Body of pancreas (tissue), 4 donors: Measurements from ENCODE around the gene ACOX1. TPM values are rescaled to one million over a fixed set of nuclear protein-coding genes. Genes with fewer than 3 reads are reported as not detected.

ENCODE experiments used
- ATAC-seq: fragments of 150-250 bp; one replicate; pipeline ENCODE4 v1.9.1; 2016
- DNase-seq, 4 donors: peaks; one replicate each; pipeline ENCODE4 v3.0.0-alpha.2; 2019
- H3K27ac ChIP-seq, 4 donors: fragments of 200-600 bp; sonication (generic); 1 replicate in 3 of 4; 2 replicates in 1 of 4; pipeline versions ENCODE4 v1.5.1 to v1.6.1; 2016 to 2019; ENCODE audit warnings: mild to moderate bottlenecking in 1 of 4, mixed read lengths in 1 of 4, moderate library complexity in 1 of 4
- H3K27me3 ChIP-seq, 2 donors: fragments of 200-600 bp; sonication (generic); one replicate each; pipeline ENCODE4 v1.6.0; 2016; ENCODE audit warnings: mild to moderate bottlenecking in 1 of 2
- H3K36me3 ChIP-seq, 2 donors: fragments of 200-600 bp; sonication (generic); replicated peaks in 1 of 2; 2 replicates each; pipeline ENCODE4 v1.5.1; 2016; ENCODE audit warnings: low read depth in 2 of 2; ENCODE audit not compliant: insufficient read depth in 1 of 2
- H3K4me1 ChIP-seq: fragments of 200-600 bp; sonication (generic); one replicate; pipeline ENCODE4 v1.6.0; 2016
- H3K4me3 ChIP-seq, 2 donors: fragments of 200-600 bp; sonication (generic); 1 replicate in 1 of 2; 2 replicates in 1 of 2; pipeline ENCODE4 v1.5.1; 2016 to 2019
- H3K9me3 ChIP-seq, 3 donors: fragments of 200-600 bp; sonication (generic); 1 replicate in 2 of 3; 2 replicates in 1 of 3; pipeline ENCODE4 v1.5.1; 2016
- CTCF ChIP-seq, 7 experiments: fragments of 450-650 bp in 4 of 7; fragments of 200-600 bp in 3 of 7; sonication (generic) in 3 of 7; IDR thresholded peaks; one replicate each; pipeline ENCODE4 v1.5.1; 2016 to 2019; ENCODE audit warnings: antibody characterized with exemption in 7 of 7
- POLR2A ChIP-seq, 3 donors: fragments of 450-650 bp; IDR thresholded peaks; one replicate each; pipeline ENCODE4 v1.6.1; 2016; ENCODE audit warnings: antibody characterized with exemption in 3 of 3, mild to moderate bottlenecking in 2 of 3
- WGBS, 2 donors: methylation state at CpG; one replicate each; pipeline ENCODE4 v1.1.5; 2017; 5-methylcytosine and 5-hydroxymethylcytosine counted together
- intact Hi-C: fragments of 100-400 bp; cut with DNase I; formaldehyde crosslinking; loops from one replicate; pipeline ENCODE4 v1.15.1; 2023
- total RNA-seq, 2 donors: library from RNA; depleted of rRNA; stranded (reverse); fragments of >200 nt; gene quantifications; one replicate each; pipeline ENCODE4 v1.1.0, GENCODE V29; 2016

ACOX1 gene
- total RNA-seq, 2 donors from 2014 or later: 69.0 to 77.1 TPM

DNA sequence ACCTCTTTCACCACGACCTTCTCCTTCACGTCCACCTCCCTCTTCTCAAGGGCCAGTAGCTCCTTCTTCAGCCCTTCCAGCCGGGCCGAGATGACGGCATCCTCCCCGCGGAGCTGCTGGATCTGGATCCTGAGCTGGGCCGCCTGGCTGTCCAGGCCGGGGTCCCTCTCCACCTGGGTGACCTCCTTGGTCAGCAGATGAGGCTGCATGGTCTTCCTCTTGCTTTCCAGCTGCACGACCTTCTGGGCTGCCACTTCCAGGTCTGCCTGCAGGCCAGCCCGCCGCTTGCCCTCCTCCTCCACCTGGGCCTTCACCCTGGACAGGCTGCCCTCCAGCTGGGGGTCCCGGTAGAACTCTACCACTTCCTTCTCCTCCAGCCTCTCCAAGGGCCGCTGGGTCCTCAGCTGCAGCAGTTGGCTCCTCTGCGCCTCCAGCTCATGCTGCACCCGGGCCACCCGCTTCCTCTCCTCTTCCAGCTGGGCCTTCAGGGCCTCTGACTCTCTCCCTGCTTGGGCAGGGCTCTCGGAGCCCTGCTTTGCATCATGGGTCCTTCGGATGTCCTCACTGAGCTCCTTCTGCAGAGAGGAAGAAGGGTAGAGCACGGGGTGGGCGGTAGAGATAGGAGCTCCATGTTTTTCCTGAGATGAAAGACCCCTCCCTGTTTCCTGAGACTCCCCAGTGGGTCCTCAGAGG lies 31.1 kb upstream of the ACOX1 start:
- no peaks in the 10 kb centered on the region for H3K9me3 ChIP-seq
- no peak overlapping the region for H3K4me3 ChIP-seq
- intact Hi-C loops: loop anchor here (5.0 to 10.0 kb wide), 2 partner anchors 103 to 265 kb away; no protein-coding TSS in a partner anchor
- WGBS, 2 donors: 77 to 90% methylated on average over 15 to 17 of the region's 21 CpGs
- H3K36me3 ChIP-seq: no peaks in the 10 kb centered on the region
- TF ChIP-seq POLR2A (IDR thresholded peaks at IDR 0.05): no peak
- TF ChIP-seq CTCF (IDR thresholded peaks at IDR 0.05): no peak
- H3K27me3 ChIP-seq: no peaks in the 10 kb centered on the region
- no peak overlapping the region for H3K27ac ChIP-seq
- no peak for DNase-seq
- no peak for ATAC-seq
- H3K4me1 ChIP-seq: peaks cover 16% of the 10 kb centered on the region

- TF ChIP-seq POLR2A (IDR thresholded peaks at IDR 0.05) (no peak), CTCF (IDR thresholded peaks at IDR 0.05) (no peak)
- DNase-seq (no peak), ATAC-seq (no peak)
- peaks cover 20% of the 10 kb centered on the region for H3K4me1 ChIP-seq
- H3K27me3 ChIP-seq: no peaks in the 10 kb centered on the region
- H3K9me3 ChIP-seq: no peaks in the 10 kb centered on the region
- H3K4me3 ChIP-seq: no peak overlapping the region
- intact Hi-C loops: loop anchor here (5.0 kb wide), 1 partner anchor 102 kb away; no protein-coding TSS in a partner anchor
- H3K36me3 ChIP-seq: no peaks in the 10 kb centered on the region
- 81 to 88% methylated on average over 16 to 20 of the region's 20 CpGs for WGBS, 2 donors
- H3K27ac ChIP-seq: no peak overlapping the region
These were observed 30.5 kb upstream of the ACOX1 start for GRCh38 chr17:76009447-76009846.

GRCh38 chr17:76008630-76009425 lies 29.9 kb upstream of the ACOX1 start:
- Histone ChIP-seq H3K27ac (no peak overlapping the region), H3K4me3 (no peak overlapping the region), H3K9me3 (no peaks in the 10 kb centered on the region), H3K36me3 (no peaks in the 10 kb centered on the region), H3K4me1 (peaks cover 21% of the 10 kb centered on the region), H3K27me3 (no peaks in the 10 kb centered on the region)
- no peak for DNase-seq
- intact Hi-C loops: loop anchor here (5.0 kb wide), 1 partner anchor 102 kb away; no protein-coding TSS in a partner anchor
- no peak for ATAC-seq
- TF ChIP-seq CTCF (IDR thresholded peaks at IDR 0.05) (no peak), POLR2A (IDR thresholded peaks at IDR 0.05) (no peak)
- WGBS, 2 donors: 90 to 93% methylated on average over 55 to 56 of the region's 56 CpGs

DNA sequence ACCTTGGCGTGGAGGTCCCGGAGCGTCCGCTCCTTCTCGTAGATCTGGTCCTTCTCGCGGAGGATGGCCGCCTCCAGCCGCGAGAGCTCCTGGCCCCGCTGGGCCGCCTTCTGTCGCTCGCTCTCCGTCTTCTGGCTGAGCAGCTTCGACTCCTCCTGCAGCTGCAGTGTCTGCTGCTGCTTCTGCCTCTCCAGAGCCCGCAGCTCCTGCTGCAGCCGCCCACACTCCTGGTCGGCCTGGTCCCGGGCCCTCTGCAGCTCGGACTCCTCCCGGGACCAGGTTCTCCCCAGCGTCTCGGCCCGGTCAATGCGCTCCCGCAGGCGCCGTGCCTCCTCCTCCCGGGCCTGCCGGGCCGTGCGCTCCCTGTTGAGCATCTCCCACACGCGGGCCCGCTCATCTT lies 29.2 kb upstream of the ACOX1 start:
- no peak for TF ChIP-seq CTCF (IDR thresholded peaks at IDR 0.05)
- TF ChIP-seq POLR2A (IDR thresholded peaks at IDR 0.05): no peak
- no peaks in the 10 kb centered on the region for H3K27me3 ChIP-seq
- WGBS, 2 donors: 89 to 96% methylated on average over 29 to 35 of the region's 36 CpGs
- no peak overlapping the region for H3K27ac ChIP-seq
- H3K4me3 ChIP-seq: no peak overlapping the region
- no peak for DNase-seq
- ATAC-seq: no peak
- peaks cover 27% of the 10 kb centered on the region for H3K4me1 ChIP-seq
- intact Hi-C loops: loop anchor here (5.0 kb wide), 1 partner anchor 101 kb away; no protein-coding TSS in a partner anchor
- H3K36me3 ChIP-seq: no peaks in the 10 kb centered on the region
- no peaks in the 10 kb centered on the region for H3K9me3 ChIP-seq
